GM19351 (cell line): Measurements from ENCODE around the gene TMOD1.
A peak's percentile ranks its signal among the peaks of the same experiment; 100 is the strongest.
"Not testable (repeated sequence)": the region's sequence is repeated elsewhere in the genome, so short reads cannot be mapped to it uniquely, and the experiment has no call there.

Source experiments
- ATAC-seq: cut with Tn5 transposase; IDR thresholded peaks from one replicate; pipeline ENCODE4 v1.9.1; 2021; ENCODE audit warnings: mild to moderate bottlenecking, moderate library complexity; ENCODE audit not compliant: unreplicated experiment

TMOD1 gene

GRCh38 chr9:97501177-97501971 is at the start of gene TMOD1:
TMOD1 (plus strand) TSS chr9:97501666; CDS start chr9:97524189, 22,523 bp downstream.
- ATAC-seq: peak; percentile 65

GRCh38 chr9:97453573-97453972 is 47.9 kb upstream of the TMOD1 start:
- ATAC-seq: not testable (repeated sequence)

DNA sequence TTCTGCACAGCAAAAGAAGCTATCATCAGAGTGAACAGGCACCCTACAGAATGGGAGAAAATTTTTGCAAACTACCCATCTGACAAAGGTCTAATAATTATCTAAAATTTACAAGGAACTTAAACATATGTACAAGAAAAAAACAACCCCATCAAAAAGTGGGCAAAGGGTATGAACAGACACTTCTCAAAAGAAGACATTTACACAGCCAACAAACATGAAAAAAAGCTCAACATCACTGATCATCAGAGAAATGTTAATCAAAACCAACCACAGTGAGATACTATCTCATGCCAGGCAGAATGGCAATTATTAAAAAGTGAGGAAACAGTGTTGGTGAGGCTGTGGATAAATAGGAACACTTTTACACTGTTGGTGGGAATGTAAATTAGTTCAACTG is 44.6 kb upstream of the TMOD1 start:
- ATAC-seq: not testable (repeated sequence)

- no peak for ATAC-seq
Measured at GRCh38 chr9:97459326-97459725, 42.1 kb upstream of the TMOD1 start.

GRCh38 chr9:97462159-97462558 is 39.3 kb upstream of the TMOD1 start:
- ATAC-seq: no peak

DNA sequence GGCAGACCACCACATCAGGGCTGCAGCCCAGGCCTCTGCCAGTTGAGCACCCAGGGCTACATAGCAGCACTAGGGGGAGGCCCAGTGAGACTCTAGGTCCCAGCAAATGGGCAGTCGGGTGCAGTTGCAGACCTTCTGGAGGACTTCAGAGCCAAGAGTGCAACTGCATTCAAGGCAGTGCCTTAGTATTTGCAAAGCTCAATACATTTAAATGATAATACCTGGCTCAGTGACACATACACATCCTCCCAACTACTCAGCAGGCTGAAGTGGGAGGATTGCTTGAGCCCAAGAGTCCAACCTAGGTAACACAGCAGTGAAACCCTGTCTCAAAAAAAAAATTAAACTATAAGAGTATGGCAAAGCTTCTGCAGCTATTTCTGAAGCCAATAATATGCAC is 38.6 kb upstream of the TMOD1 start:
- no peak for ATAC-seq

- peak; percentile 82 for ATAC-seq
Measured at GRCh38 chr9:97468658-97469448, 32.6 kb upstream of the TMOD1 start.

DNA sequence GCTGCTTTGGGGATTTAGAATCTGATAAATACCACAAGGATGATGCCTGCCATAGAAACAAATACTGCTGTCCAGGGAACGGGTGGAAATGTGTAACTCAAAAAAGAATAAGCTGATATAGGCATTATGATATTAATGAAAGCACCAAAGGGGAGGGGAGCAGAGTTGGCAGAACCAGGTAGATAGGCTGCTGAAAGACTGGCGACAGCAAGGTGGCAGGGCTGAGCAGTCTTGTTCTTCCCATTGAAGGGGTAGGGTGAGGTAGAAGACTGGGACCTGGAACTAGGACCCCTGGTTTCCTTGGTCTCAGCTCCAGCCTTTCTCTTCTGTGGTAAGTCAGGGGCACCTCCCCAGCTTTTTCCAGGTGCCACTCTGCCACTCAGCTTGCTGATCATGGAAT is 31.4 kb upstream of the TMOD1 start:
- ATAC-seq: no peak

DNA sequence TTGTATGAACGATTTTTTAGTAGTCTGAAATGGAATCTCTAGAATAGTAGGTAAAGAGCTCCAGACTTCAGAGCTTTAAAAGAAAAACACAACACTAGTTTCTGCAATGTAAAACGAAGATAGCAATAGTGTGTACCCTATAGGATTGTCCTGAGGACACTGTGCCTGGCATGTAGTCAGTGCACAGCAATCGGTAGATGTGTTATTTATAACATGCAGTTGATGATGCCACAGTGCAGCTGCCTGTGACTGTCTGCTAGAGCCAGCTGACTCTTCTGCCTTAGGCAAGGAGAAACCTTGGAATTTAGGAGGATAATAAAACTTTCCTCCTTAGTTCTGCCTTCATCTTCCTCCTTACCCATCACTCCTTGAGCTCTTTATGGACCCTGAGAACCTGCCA is 27.7 kb upstream of the TMOD1 start:
- no peak for ATAC-seq

GRCh38 chr9:97474372-97474925 is 27.0 kb upstream of the TMOD1 start:
- no peak for ATAC-seq

- no peak for ATAC-seq
Measured at GRCh38 chr9:97475059-97475458, 26.4 kb upstream of the TMOD1 start.

GRCh38 chr9:97478301-97478981 is 23.0 kb upstream of the TMOD1 start:
- no peak for ATAC-seq

GRCh38 chr9:97479496-97480159 is 21.8 kb upstream of the TMOD1 start:
- no peak for ATAC-seq

DNA sequence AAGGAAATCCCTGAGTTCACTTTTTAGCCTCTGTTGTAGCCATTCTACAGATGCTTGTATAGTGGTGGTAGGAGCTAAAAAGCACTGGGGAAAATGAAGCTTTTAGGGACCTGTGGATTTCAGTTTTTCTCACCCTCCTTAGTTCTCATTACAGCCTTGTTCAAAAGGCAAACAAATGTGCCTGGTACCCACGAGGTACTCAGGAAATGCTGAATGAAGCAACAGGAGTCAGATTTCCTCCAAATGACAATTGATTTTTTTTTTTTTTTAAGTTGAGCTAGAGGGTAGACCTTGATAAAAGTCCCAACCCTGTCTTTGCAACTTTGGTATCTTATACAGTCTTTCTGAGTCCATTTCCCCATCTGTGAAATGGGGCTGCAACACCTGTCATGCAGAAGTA is 21.3 kb upstream of the TMOD1 start:
- no peak for ATAC-seq

GRCh38 chr9:97480749-97481148 is 20.7 kb upstream of the TMOD1 start:
- no peak for ATAC-seq

DNA sequence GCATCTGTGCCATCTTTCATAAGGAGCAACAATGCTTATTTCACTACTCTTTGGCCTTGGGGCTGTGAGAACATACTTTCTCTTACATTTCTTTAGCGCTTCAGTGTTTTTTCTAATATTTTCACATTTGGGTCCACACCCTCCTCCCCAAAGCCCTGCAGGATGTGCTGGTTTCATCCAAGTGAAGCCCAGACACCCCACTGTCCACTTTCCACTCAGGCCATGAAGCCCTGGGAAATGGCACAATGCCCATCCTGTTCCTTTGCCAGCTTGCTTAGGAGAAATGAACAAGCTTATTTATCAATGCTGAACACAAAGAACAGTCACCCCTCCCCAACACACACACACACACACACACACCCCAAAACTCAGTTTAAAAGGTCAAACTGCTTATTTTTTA is 17.3 kb upstream of the TMOD1 start:
- ATAC-seq: no peak

GRCh38 chr9:97487107-97487506 is 14.4 kb upstream of the TMOD1 start:
- ATAC-seq: no peak

GRCh38 chr9:97487861-97488260 is 13.6 kb upstream of the TMOD1 start:
- no peak for ATAC-seq

- ATAC-seq: no peak
Measured at GRCh38 chr9:97491216-97491999, 10.1 kb upstream of the TMOD1 start.
